Pancreas (tissue), 10 donors: ENCODE data around the gene RARG. TPM values are rescaled to one million over a fixed set of nuclear protein-coding genes. Genes with fewer than 3 reads are reported as not detected.

Experiments
- ATAC-seq, 4 donors: fragments of 200-7000 bp; cut with Tn5 transposase; one replicate each; pipeline versions ENCODE4 v1.8.0 to v1.9.1; 2020; ENCODE audit warnings: mild to moderate bottlenecking in 4 of 4, moderate library complexity in 4 of 4
- DNase-seq, 6 donors: peaks; one replicate each; pipeline ENCODE4 v3.0.0-alpha.2; 2020
- FAIRE-seq: peaks from 2 replicates; lab custom pipeline; 2012; peaks lifted over from hg19 to GRCh38; lab: Jason Lieb, UNC
- H3K27ac ChIP-seq, 4 donors: fragments of 200-600 bp; sonication (generic); 1 replicate in 3 of 4; 2 replicates in 1 of 4; pipeline versions ENCODE4 v1.5.0 to v1.8.0; 2020
- H3K27me3 ChIP-seq, 4 donors: fragments of 200-600 bp; one replicate each; pipeline ENCODE4 v1.8.0; 2021
- H3K36me3 ChIP-seq, 3 donors: fragments of 200-600 bp; sonication (generic) in 1 of 3; one replicate each; pipeline versions ENCODE4 v1.5.0 to v1.8.0; 2020 to 2021
- H3K4me1 ChIP-seq, 3 donors: fragments of 200-600 bp; one replicate each; pipeline ENCODE4 v1.8.0; 2021
- H3K4me3 ChIP-seq, 4 donors: fragments of 200-600 bp; sonication (generic) in 2 of 4; one replicate each; pipeline versions ENCODE4 v1.5.0 to v1.8.0; 2020 to 2021
- H3K9me3 ChIP-seq, 4 donors: fragments of 200-600 bp; one replicate each; pipeline ENCODE4 v1.8.0; 2021
- CTCF ChIP-seq, 4 donors: fragments of 200-600 bp; sonication (generic) in 3 of 4; IDR thresholded peaks; one replicate each; pipeline versions ENCODE4 v1.5.0 to v1.8.0; 2021; ENCODE audit warnings: antibody characterized with exemption in 4 of 4
- WGBS, 2 donors: extraction: QIAGEN DNeasy Blood & Tissue Kit; methylation state at CpG; one replicate each; pipeline ENCODE4 v1.1.7; 2013; 5-methylcytosine and 5-hydroxymethylcytosine counted together
- intact Hi-C, 3 donors: fragments of 100-400 bp; cut with DNase I; formaldehyde crosslinking; loops; one replicate each; pipeline versions ENCODE4 v1.11.1 to v1.14.2; 2022
- polyA plus RNA-seq, 2 donors: library from polyadenylated mRNA; stranded (reverse); fragments of 200-250 nt; gene quantifications; one replicate each; pipeline ENCODE4 v1.2.3, GENCODE V29; 2013
- total RNA-seq, 6 donors: library from RNA; stranded (reverse); fragmentation: NEBNext Ultra II Directional in 4 of 6; extraction: Animal tissue kit (Norgen Biotek cat#: 25700) in 4 of 6; gene quantifications; one replicate each; pipeline versions ENCODE4 v1.2.1 to v1.2.4, GENCODE V29; 2021 to 2023
- donor health status: healthy with polysubstance abuse.
- donor health status: DM: no; HTN: no; CAD: no; lungs with moderate emphysema.
- donor health status: DM: no; HTN: no; CAD: no.
- donor health status: control.
- donor health status: control.
- donor health status: Bipolar disorder and iron deficiency.
- donor health status: DM: yes; HTN: yes; CAD: no.
- donor health status: DM: no; HTN: no; CAD: no.
- donor health status: DM: no; HTN: no; CAD: no.
- donor health status: DM: yes; HTN: yes; CAD: no.

Gene RARG
- total and polyA plus RNA-seq, 8 donors, result 4.4 to 18.7 (median 8.7) TPM

GRCh38 chr12:53171725-53172329 is 60.2 kb downstream of the RARG start:
- ATAC-seq (no peak), DNase-seq (peak in 1 of 6 donors; percentile 9), FAIRE-seq (no peak)
- Histone ChIP-seq H3K4me3 (no peak overlapping the region), H3K9me3 (no peaks in the 10 kb centered on the region), H3K4me1 (peaks cover 0 to 7% (median 6%) of the 10 kb centered on the region in 3 donors), H3K36me3 (peaks cover 0 to 6% (median 0%) of the 10 kb centered on the region in 3 donors), H3K27ac (no peak overlapping the region), H3K27me3 (no peaks in the 10 kb centered on the region)
- intact Hi-C loops, result no loop called here
- 70 to 78% methylated on average over 10 of the region's 10 CpGs for WGBS, 2 donors
- TF ChIP-seq CTCF (IDR thresholded peaks at IDR 0.05), result no peak

- Histone ChIP-seq H3K4me3 (no peak overlapping the region), H3K27me3 (no peaks in the 10 kb centered on the region), H3K4me1 (peaks cover 0 to 7% (median 6%) of the 10 kb centered on the region in 3 donors), H3K9me3 (no peaks in the 10 kb centered on the region), H3K36me3 (peaks cover 0 to 6% (median 0%) of the 10 kb centered on the region in 3 donors), H3K27ac (no peak overlapping the region)
- no peak for FAIRE-seq
- TF ChIP-seq CTCF (IDR thresholded peaks at IDR 0.05), result no peak
- intact Hi-C loops, result no loop called here
- no peak for ATAC-seq
- peak in 1 of 6 donors; percentile 1 for DNase-seq
- 86% methylated on average over 14 of the region's 14 CpGs for WGBS, 2 donors
These were observed 60.9 kb downstream of the RARG start for GRCh38 chr12:53170876-53171724.

GRCh38 chr12:53170215-53170614 is 61.8 kb downstream of the RARG start:
- H3K27ac ChIP-seq, result no peak overlapping the region
- no peaks in the 10 kb centered on the region for H3K27me3 ChIP-seq
- WGBS, 2 donors, result 92 to 94% methylated on average over 8 of the region's 8 CpGs
- peaks cover 0 to 5% (median 1%) of the 10 kb centered on the region in 3 donors for H3K4me1 ChIP-seq
- no peak for FAIRE-seq
- peak in 1 of 6 donors; percentile 5 for DNase-seq
- no peak for TF ChIP-seq CTCF (IDR thresholded peaks at IDR 0.05)
- peaks cover 0 to 6% (median 0%) of the 10 kb centered on the region in 3 donors for H3K36me3 ChIP-seq
- no peak overlapping the region for H3K4me3 ChIP-seq
- no peak for ATAC-seq
- no peaks in the 10 kb centered on the region for H3K9me3 ChIP-seq
- intact Hi-C loops, result no loop called here

- H3K4me1 ChIP-seq, result no peaks in the 10 kb centered on the region
- DNase-seq, result no peak
- no peaks in the 10 kb centered on the region for H3K9me3 ChIP-seq
- H3K27ac ChIP-seq, result no peak overlapping the region
- WGBS, 2 donors, result 92 to 95% methylated on average over 7 of the region's 7 CpGs
- peaks cover 0 to 6% (median 0%) of the 10 kb centered on the region in 3 donors for H3K36me3 ChIP-seq
- no peaks in the 10 kb centered on the region for H3K27me3 ChIP-seq
- no peak for TF ChIP-seq CTCF (IDR thresholded peaks at IDR 0.05)
- no peak for ATAC-seq
- intact Hi-C loops, result no loop called here
- FAIRE-seq, result no peak
- no peak overlapping the region for H3K4me3 ChIP-seq
These were observed 62.4 kb downstream of the RARG start for GRCh38 chr12:53169644-53170043.
